Small intestine (tissue), 7 donors: ENCODE data around the gene NPC1. TPM values are rescaled to one million over a fixed set of nuclear protein-coding genes. Genes with fewer than 3 reads are reported as not detected.
A peak's percentile ranks its signal among the peaks of the same experiment; 100 is the strongest.

Experiments used
- DNase-seq, 2 donors: peaks; one replicate each; pipeline versions ENCODE4 v3.0.0 to v3.0.0-alpha.2; 2013
- FAIRE-seq: peaks from 2 replicates; lab custom pipeline; 2012; peaks lifted over from hg19 to GRCh38; lab: Jason Lieb, UNC
- H3K27ac ChIP-seq, 3 donors: one replicate each; pipeline ENCODE4 v1.5.1; 2013; ENCODE audit warnings: low read length in 2 of 3, mild to moderate bottlenecking in 2 of 3, control low read depth in 1 of 3, inconsistent platforms in 1 of 3, low read depth in 1 of 3, moderate library complexity in 1 of 3
- H3K27me3 ChIP-seq, 3 donors: one replicate each; pipeline ENCODE4 v1.6.1; 2013; ENCODE audit warnings: low read length in 3 of 3, inconsistent platforms in 1 of 3; ENCODE audit not compliant: control insufficient read depth in 3 of 3, insufficient read depth in 3 of 3
- H3K36me3 ChIP-seq, 3 donors: one replicate each; pipeline ENCODE4 v1.6.1; 2013; ENCODE audit warnings: low read length in 3 of 3, inconsistent platforms in 1 of 3, low read depth in 1 of 3, mild to moderate bottlenecking in 1 of 3, moderate library complexity in 1 of 3; ENCODE audit not compliant: control insufficient read depth in 3 of 3, insufficient read depth in 2 of 3
- H3K4me1 ChIP-seq, 3 donors: one replicate each; pipeline ENCODE4 v1.6.1; 2013; ENCODE audit warnings: low read length in 2 of 3, inconsistent platforms in 1 of 3, low read depth in 1 of 3, mild to moderate bottlenecking in 1 of 3, moderate library complexity in 1 of 3; ENCODE audit not compliant: control insufficient read depth in 3 of 3, insufficient read depth in 2 of 3
- H3K4me3 ChIP-seq, 3 donors: one replicate each; pipeline ENCODE4 v1.5.1; 2013; ENCODE audit warnings: low read length in 3 of 3, control low read depth in 1 of 3, inconsistent platforms in 1 of 3, low read depth in 1 of 3, mild to moderate bottlenecking in 1 of 3, moderate library complexity in 1 of 3
- H3K9me3 ChIP-seq, 2 donors: one replicate each; pipeline ENCODE4 v1.6.1; 2013; ENCODE audit warnings: low read depth in 1 of 2, low read length in 1 of 2; ENCODE audit not compliant: control insufficient read depth in 2 of 2, insufficient read depth in 1 of 2
- WGBS, 3 donors: extraction: QIAGEN DNeasy Blood & Tissue Kit; methylation state at CpG; one replicate each; pipeline ENCODE4 v1.1.7; 2013; 5-methylcytosine and 5-hydroxymethylcytosine counted together
- polyA plus RNA-seq, 4 donors: library from polyadenylated mRNA; stranded (reverse) in 3 of 4; unstranded in 1 of 4; fragments of 200-250 nt in 3 of 4; fragments of 120-200 nt in 1 of 4; gene quantifications; one replicate each; pipeline versions ENCODE4 v1.2.1 to v1.2.3, GENCODE V29; 2013
- donor health status: healthy with polysubstance abuse.
- donor health status: control.
- donor health status: control.
- donor health status: Bipolar disorder and iron deficiency.
- donor health status: healthy.

The NPC1 gene
- polyA plus RNA-seq, 4 donors: 8.7 to 35.7 (median 20.9) TPM

DNA sequence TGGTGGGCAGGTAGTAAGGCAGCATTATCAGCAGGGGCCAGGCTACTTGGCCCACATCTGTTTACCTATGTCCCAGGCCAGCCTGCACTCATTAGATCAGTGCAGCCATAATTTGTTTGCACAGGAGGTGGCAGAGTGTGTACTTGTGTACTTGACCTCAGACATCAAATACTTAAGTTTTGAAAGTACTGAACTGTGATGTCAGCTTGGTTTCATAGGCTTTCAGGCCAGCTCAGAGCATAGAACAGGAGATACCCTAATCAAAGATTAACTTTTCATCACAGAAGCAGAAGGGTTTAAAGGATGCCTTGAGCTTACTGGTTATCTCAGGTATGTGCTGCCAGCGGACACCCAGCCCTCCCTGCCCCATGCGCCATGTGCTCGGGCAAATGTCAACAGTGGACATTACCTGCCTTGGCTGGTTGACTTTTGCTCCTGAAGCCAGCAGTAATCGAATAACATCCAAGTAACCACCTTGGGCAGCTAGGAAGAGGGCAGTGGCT is 43.2 kb upstream of the NPC1 start:
- Histone ChIP-seq H3K4me1 (peaks cover 0 to 29% (median 6%) of the 10 kb centered on the region in 3 donors), H3K27me3 (no peaks in the 10 kb centered on the region), H3K27ac (peak overlapping the region in 1 of 3 donors; percentile 77), H3K9me3 (no peaks in the 10 kb centered on the region), H3K36me3 (no peaks in the 10 kb centered on the region), H3K4me3 (no peak overlapping the region)
- peak; percentile 70 to 78 for DNase-seq
- FAIRE-seq: no peak
- 16 to 73% (median 49%) methylated on average over 4 of the region's 4 CpGs for WGBS, 3 donors

DNA sequence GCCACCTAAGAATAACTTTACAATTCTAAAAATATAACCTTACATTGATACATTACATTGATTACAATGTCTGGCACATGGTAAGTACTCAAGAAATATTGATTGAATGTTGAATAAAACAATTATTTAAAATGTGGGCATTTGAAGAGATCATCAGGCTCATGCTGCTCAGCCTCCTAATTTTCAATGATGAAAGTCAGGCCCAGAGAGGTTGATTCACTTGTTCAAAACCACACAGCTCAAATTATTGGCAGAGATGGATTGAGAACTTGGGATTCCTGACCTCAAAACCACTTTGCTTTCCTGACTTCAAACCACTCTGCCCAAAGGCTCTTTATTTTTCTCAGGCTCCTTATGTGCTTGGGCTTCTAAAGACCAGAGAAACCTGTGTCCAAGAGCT is 41.7 kb upstream of the NPC1 start:
- Histone ChIP-seq H3K4me3 (no peak overlapping the region), H3K36me3 (no peaks in the 10 kb centered on the region), H3K9me3 (no peaks in the 10 kb centered on the region), H3K4me1 (peaks cover 0 to 29% (median 6%) of the 10 kb centered on the region in 3 donors), H3K27me3 (no peaks in the 10 kb centered on the region), H3K27ac (peak overlapping the region in 1 of 3 donors; percentile 79)
- DNase-seq (no peak), FAIRE-seq (no peak)

DNA sequence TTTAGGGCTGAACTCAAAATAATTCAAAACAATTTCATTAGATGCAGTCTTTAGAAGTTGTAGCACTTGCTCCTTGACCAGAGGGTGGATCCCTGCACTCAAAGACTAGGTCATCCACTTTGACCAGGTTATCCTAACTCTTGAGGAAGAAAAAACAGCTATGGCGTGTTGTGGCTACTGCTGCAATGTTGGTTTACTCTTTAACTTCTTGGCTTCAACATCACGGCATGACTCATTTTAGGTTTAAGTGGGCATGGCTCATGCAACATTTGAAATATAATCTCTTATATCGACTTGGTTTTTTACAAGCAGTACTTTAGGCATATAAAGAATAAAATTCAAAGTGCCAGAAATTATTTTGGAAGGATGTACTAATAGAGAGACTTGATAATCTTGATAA is 41.0 kb upstream of the NPC1 start:
- peaks cover 0 to 29% (median 6%) of the 10 kb centered on the region in 3 donors for H3K4me1 ChIP-seq
- H3K36me3 ChIP-seq: no peaks in the 10 kb centered on the region
- H3K27me3 ChIP-seq: no peaks in the 10 kb centered on the region
- DNase-seq (peak; percentile 80 to 81), FAIRE-seq (no peak)
- 8 to 43% (median 23%) methylated on average over 3 of the region's 3 CpGs for WGBS, 3 donors
- H3K4me3 ChIP-seq: no peak overlapping the region
- H3K27ac ChIP-seq: peak overlapping the region in 2 of 3 donors; percentile 70 to 79
- no peaks in the 10 kb centered on the region for H3K9me3 ChIP-seq

DNA sequence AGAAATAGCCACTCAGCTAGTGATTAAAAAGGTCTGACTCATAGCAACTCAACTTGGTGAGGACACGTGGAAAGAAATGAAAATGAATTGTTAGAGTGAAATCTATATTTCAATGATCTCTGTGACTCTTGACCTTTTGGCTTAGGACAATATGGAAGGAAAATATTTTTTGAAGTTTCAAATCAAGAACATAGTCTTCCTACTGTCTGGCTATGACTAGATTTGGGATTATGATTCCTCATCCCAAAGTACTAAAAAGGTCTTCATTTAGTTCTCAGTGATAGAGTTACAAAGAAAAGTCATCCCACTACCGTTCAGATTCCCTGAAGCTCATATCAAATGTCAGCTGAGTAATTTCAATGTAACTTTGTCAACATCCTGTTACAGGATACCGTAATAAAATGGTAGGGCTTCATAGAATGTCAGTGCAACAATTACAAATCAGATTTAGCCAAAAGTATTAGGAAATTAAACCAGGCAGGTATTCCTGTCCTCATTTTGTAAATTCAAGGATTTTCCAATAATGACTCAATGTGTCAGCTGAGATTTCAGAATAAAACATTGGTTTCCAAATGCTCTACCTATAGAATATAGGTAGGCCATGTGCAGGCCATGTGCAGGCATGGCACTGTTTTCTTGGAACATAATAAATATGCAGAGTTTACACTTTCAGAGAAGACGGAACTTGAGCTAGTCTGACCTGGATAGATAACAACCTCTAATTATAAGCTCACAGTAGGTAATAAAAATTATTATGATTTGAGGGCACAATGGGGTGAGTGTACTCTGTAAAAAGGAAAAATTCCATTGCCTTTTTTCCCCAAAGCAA is 40.4 kb upstream of the NPC1 start:
- WGBS, 3 donors: 19 to 42% (median 40%) methylated on average over 4 of the region's 4 CpGs
- peak overlapping the region in 1 of 3 donors; percentile 79 for H3K27ac ChIP-seq
- H3K4me3 ChIP-seq: no peak overlapping the region
- no peaks in the 10 kb centered on the region for H3K36me3 ChIP-seq
- H3K4me1 ChIP-seq: peaks cover 0 to 29% (median 6%) of the 10 kb centered on the region in 3 donors
- no peaks in the 10 kb centered on the region for H3K27me3 ChIP-seq
- DNase-seq (peak in 1 of 2 donors; percentile 65), FAIRE-seq (no peak)
- no peaks in the 10 kb centered on the region for H3K9me3 ChIP-seq

DNA sequence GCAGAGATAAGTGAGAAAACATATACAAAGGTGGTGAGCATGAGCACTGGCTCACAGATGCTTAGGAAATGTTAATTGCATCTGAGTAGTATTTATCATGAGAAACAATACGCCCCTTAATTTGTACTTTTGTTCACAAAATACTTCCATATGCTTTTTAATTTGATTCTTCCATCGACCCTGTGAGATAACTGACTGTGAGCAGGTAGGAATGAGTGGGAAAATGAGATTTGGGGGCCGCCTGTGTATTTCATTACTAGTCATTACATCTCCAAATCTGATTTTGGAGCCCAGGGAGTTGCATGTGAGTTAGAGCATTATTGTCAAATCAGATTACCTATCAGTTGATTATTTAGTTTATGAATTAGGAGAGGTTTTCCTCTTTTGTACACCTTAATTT is 36.7 kb upstream of the NPC1 start:
- no peak overlapping the region for H3K27ac ChIP-seq
- no peak for DNase-seq

DNA sequence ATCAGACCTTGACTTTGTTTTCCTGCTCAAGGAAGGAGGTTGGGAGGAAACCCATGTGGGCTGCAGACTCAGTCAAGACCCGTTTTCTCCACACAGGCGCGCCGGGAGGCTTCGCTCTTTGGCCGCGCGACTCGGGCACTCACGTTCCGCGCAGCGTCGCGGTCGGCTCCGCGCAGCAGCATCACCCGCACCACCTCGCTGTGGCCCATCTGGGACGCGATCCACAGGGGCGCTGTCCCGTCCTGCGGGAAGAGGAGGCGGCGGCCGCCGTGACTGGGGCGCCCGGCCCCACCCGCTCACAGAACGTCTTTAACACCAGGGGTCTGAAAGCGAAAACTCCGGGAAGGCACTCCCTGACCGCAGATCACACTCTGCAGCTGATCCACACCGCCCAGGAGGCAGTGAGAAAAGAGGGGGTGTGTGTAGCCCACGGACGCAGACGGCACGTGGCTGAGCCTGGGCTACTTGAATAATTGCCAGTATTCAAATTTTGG is 33.1 kb upstream of the NPC1 start:
- peaks cover 0 to 40% (median 3%) of the 10 kb centered on the region in 3 donors for H3K4me1 ChIP-seq
- DNase-seq (peak in 1 of 2 donors; percentile 77), FAIRE-seq (no peak)
- no peaks in the 10 kb centered on the region for H3K36me3 ChIP-seq
- H3K27ac ChIP-seq: peak overlapping the region in 1 of 3 donors; percentile 38
- H3K27me3 ChIP-seq: peaks cover 0 to 10% (median 0%) of the 10 kb centered on the region in 3 donors
- H3K4me3 ChIP-seq: peak overlapping the region in 2 of 3 donors; percentile 41
- 0 to 2% (median 0%) methylated on average over 41 of the region's 41 CpGs for WGBS, 3 donors
- no peaks in the 10 kb centered on the region for H3K9me3 ChIP-seq

More for the DNA sequence above, 36.7 kb upstream of the NPC1 start:
- no peak for FAIRE-seq
- Histone ChIP-seq H3K27me3 (peaks cover 0 to 10% (median 0%) of the 10 kb centered on the region in 3 donors), H3K36me3 (no peaks in the 10 kb centered on the region), H3K9me3 (no peaks in the 10 kb centered on the region), H3K4me3 (no peak overlapping the region), H3K4me1 (peaks cover 0 to 45% (median 8%) of the 10 kb centered on the region in 3 donors)
- 83 to 91% (median 89%) methylated on average over 3 of the region's 3 CpGs for WGBS, 3 donors

DNA sequence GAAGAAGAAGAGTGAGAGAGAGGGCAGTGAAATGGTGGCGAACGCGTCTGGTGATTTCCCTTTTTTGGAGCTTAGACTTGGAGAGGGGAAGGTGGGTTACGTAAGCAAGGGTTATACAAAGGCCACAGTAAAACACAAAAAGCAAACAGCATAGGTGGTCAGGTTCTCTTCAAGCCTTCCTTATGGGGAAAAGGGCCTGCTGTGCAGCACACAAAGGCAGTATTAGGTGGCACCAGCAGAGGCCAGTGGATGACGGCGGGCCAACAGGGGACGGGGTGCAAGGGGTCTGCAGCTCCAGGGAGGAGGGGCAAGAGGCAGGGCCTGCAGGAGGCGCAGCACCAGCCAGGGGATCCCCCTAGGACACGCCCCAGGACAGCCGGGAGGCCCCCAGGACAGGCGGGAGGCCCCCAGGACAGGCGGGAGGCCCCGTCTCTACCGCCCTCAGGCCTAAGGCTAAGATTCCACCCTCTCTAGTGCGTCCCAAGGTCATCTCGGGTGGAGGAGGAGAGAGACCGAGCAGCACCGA is 32.6 kb upstream of the NPC1 start:
- Histone ChIP-seq H3K4me3 (peak overlapping the region in 2 of 3 donors; percentile 41), H3K9me3 (no peaks in the 10 kb centered on the region), H3K36me3 (no peaks in the 10 kb centered on the region), H3K27ac (peak overlapping the region in 1 of 3 donors; percentile 38), H3K27me3 (peaks cover 0 to 10% (median 0%) of the 10 kb centered on the region in 3 donors), H3K4me1 (peaks cover 0 to 40% (median 3%) of the 10 kb centered on the region in 3 donors)
- FAIRE-seq (no peak), DNase-seq (peak in 1 of 2 donors; percentile 59)
- WGBS, 3 donors: 33 to 37% (median 34%) methylated on average over 17 to 18 of the region's 18 CpGs

DNA sequence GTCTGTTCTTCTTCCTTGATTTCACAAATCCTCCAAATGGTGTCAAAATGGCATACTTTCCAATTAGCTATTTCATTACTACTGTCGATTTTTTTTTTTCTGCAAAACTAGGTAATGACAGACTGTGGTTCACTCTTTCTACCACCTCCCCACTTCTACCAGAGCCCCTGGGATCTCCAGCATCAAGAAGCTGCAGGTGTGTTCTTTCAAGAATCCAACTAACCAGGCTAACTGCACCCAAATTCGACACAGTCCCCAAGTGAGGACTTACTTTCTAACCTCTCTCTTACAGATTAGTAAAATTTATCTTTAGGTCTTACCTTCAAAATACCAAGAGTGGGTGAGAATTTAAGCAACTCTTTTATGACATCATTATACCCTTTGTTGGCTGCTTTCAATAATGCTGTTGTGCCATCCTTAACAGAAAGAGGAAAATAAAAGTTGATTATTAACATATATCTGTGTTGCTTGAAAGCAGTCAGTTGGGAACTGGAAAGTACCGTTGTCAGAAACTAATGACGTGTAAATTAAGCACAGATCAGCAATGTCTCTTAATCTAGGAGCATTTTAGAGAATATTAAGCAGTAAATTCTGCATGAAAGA is 31.2 kb upstream of the NPC1 start:
- Histone ChIP-seq H3K4me3 (no peak overlapping the region), H3K27ac (peak overlapping the region in 1 of 3 donors; percentile 58), H3K4me1 (peaks cover 0 to 42% (median 4%) of the 10 kb centered on the region in 3 donors), H3K27me3 (peaks cover 0 to 10% (median 0%) of the 10 kb centered on the region in 3 donors), H3K36me3 (no peaks in the 10 kb centered on the region), H3K9me3 (no peaks in the 10 kb centered on the region)
- no peak for FAIRE-seq
- peak; percentile 47 to 54 for DNase-seq
- 11 to 57% (median 30%) methylated on average over 4 of the region's 4 CpGs for WGBS, 3 donors
